ENCODE data around the gene CDC23.
"Not testable (repeated sequence)": the region's sequence is repeated elsewhere in the genome, so short reads cannot be mapped to it uniquely, and the experiment has no call there.

Gene CDC23

GRCh38 chr5:138213161-138214029 is at the start of gene CDC23:
Gene CDC23 (minus strand): TSS chr5:138213323. CDS start chr5:138213312, 11 bp downstream.
- peak; percentile 97 for DNase-seq

DNA sequence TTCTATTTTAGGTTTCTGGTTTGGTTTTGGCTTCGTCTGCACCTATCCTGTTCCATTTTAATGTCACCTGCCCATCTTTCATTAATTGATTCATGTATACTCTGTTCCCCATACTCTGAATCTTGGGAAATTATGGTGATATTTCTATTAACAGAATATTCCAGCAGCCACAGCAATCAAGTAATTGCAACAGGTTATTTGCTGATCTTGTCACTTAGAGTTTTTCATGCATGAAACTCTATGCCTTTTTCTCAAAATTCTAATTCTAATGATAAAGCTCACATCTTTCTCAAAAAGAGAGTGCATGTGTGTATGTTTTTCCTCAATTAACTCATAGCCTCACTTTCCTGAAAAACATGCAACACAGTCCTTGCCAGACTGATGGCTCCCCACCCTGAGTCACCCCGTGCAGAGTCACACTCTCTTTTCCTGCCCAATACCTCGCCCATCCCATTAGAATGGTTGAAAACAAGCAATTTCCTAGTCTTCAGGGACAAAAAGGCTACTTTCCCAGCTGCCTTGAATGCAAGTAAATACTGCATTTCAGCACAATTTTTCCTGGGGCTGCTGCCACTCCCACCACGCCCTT is 45.7 kb upstream of the CDC23 start:
- no peak for DNase-seq

DNA sequence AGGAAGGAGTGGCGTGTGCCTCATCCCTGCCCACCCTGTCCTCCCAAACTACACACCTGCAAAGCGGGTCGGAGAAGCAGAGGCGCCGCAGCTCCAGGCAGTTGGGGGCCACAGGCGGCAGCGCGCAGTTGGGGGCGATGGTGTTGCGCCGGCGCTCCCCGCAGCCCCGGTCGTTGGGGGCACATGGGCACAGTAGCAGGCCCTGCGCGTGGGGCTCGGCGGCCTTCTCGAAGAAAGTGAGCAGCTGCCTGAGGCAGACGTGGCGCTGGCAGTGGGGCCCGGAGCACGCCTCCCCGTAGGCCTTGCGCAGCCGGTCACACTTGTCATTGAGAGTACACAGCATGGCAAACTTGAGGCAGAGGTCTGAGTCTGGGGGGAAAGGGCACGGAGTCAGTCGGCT is 44.5 kb upstream of the CDC23 start:
- no peak for DNase-seq

GRCh38 chr5:138252944-138253343 is 39.8 kb upstream of the CDC23 start:
- no peak for DNase-seq

GRCh38 chr5:138247800-138248199 is 34.7 kb upstream of the CDC23 start:
- not testable (repeated sequence) for DNase-seq

- no peak for DNase-seq
Measured at GRCh38 chr5:138246822-138247221, 33.7 kb upstream of the CDC23 start.

- no peak for DNase-seq
Measured at GRCh38 chr5:138246334-138246733, 33.2 kb upstream of the CDC23 start.

- DNase-seq: no peak
Measured at GRCh38 chr5:138245717-138246116, 32.6 kb upstream of the CDC23 start.

DNA sequence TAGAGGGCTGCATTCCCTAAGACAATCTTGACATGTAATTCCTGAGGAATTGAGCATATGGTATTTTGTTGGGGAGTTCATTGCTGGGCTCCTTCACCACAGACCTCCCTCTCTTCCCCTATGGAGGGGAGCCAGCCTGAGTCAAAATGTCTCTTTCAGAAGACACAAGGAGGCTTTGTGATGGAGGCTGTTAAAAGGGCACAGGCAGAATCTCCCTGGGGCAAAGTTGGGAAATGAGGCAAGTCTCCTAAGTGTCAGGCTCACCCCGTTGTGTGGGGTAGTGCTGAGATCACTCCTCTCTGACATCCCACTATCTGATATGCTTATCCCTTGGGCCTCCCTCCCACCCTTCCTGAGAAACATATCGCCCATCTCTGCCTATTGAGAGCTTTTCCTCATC is 30.7 kb upstream of the CDC23 start:
- peak; percentile 11 for DNase-seq

- DNase-seq: peak; percentile 86
Measured at GRCh38 chr5:138241688-138242571, 28.8 kb upstream of the CDC23 start.

GRCh38 chr5:138240650-138241385 is 27.7 kb upstream of the CDC23 start:
- DNase-seq: no peak

DNA sequence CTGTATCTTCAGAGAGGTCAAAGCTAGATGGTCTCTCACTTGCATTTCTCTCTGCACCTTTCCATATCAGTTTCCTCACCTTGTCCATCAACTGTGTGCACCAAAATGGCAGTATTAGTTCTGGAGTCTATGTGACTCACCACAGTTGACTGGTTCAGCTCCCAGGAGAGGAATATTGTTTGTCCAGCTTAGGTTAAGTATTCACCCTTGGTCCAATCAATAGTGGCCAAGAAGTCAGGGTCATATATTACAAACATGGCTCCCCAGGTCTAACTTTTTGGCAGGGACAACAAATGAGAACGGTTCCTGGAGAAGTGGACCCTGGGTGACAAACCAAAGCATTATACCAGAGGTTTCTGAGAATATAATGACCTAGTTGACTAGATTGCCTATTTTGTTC is 24.9 kb upstream of the CDC23 start:
- DNase-seq: no peak

GRCh38 chr5:138234651-138235050 is 21.5 kb upstream of the CDC23 start:
- no peak for DNase-seq

GRCh38 chr5:138233280-138233679 is 20.2 kb upstream of the CDC23 start:
- DNase-seq: no peak

GRCh38 chr5:138230981-138231589 is 18.0 kb upstream of the CDC23 start:
- DNase-seq: no peak

GRCh38 chr5:138230261-138230660 is 17.1 kb upstream of the CDC23 start:
- peak; percentile 24 for DNase-seq

DNA sequence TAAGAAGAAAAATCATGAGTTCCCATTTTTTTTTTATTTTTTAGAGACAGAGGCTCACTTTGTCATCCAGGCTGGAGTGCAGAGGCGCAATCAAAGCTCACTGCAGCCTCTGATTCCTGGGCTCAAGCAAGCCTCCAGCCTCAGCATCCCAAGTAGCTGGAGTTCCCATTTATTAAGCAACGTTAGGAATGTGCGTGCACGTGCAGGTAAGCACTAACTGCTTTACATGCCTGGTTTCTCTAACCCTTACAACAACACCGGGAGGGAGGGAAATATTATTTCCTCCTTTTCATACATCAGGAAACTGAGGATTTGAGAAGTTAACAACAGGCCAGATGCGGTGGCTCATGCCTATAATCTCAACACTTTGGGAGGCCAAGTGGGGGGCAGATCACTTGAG is 16.3 kb upstream of the CDC23 start:
- DNase-seq: no peak

GRCh38 chr5:138226910-138227309 is 13.8 kb upstream of the CDC23 start:
- DNase-seq: no peak

DNA sequence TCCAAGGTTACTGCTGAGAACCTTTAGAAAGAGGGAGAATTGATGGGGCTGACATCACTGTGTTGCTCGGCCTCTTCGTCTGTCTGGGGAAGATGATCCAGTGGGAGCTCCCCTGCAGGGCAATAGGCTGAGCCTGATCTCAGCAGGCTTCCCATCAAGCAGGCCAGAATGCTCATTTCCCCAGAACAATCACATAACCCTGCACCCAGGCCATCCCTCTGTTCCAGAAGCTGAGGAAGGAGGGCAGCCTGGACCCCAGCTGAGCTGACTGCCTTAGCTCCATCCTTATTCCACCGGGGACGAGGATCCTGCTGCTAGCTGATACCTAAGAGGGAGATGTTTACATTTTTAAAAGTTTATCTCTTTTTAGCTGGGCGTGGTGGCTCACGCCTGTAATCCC is 11.6 kb upstream of the CDC23 start:
- no peak for DNase-seq

DNA sequence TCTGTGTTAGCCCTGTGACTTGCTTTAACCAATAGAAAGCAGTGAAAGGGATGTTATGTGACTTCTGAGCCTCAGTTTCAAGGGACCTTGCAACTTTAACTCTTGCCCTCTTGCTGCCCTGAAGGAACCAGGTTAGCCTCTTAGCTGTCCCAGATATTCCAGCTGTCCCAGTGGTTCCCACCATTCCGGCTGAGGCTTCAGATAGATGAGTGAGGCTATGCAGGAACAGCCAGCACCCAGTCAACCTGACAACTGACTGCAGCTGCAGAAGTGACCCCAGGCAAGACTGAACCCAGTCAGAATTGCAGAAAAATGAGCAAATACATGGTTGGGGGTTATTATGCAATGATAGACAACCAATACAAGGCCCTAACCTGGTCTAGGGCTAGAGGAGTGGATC is 10.4 kb upstream of the CDC23 start:
- no peak for DNase-seq

DNA sequence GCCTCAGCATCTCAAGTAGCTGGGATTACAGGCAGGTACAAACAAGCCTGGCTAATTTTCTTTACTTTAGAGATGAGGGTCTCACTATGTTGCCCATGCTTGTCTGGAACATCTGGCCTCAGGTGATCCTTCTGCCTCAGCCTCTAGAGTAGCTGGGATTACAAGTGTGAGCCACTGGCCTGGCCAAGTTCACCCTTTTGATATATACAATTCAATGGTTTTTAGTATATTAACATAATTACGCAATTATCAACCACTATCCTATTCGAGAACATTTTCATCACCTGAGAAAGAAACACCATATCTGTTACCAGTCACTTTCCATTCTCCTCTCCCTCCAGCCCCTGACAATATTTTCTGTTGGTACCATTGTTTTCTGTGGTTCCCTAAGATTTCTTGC is 3.7 kb upstream of the CDC23 start:
- DNase-seq: no peak

DNA sequence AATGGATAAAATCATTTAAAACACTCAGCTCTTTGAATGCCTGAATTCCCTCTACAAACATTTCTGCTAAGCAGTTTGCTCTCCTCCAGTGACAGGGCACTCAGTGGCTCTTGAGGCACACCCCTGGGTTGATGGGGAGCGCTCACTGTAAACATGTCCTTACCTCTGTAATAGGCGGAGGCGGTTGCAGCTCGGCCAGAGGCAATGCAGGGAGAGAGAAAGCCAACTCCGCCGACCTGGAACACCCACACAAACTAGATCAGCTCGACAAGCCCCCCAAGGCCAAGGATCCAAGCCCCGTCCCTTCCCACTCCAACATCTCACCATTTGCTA is 329 bp downstream of the CDC23 start:
- DNase-seq: no peak
